WTC11 (cell line): Measurements from ENCODE around the gene RAB1B.

Experiments
- FOXK1 ChIP-seq: sonication (generic); formaldehyde crosslinking; IDR thresholded peaks from 2 replicates; pipeline ENCODE4 v1.8.0; 2022; ENCODE audit warnings: mild to moderate bottlenecking, moderate library complexity, missing genetic modification reagents
- ZNF281 ChIP-seq: sonication (generic); formaldehyde crosslinking; IDR thresholded peaks from 2 replicates; pipeline ENCODE4 v1.8.0; 2023; ENCODE audit warnings: mild to moderate bottlenecking, missing genetic modification reagents

GRCh38 chr11:66311470-66311964 is 43.1 kb downstream of the RAB1B start:
- TF ChIP-seq ZNF281 (no peak), FOXK1 (CRISPR knock-in tag) (no peak)
